Activated T-cell treated with anti-CD3 and anti-CD28 coated beads, Interleukin-2, amount 50 U/mL, for 48 hours (primary cell): ENCODE data around the gene PGAP6.
"Not testable (repeated sequence)": the region's sequence is repeated elsewhere in the genome, so short reads cannot be mapped to it uniquely, and the experiment has no call there.

Experiments
- DNase-seq, 2 experiments: peaks; one replicate each; pipeline ENCODE4 v3.0.0-alpha.2; 2020

The PGAP6 gene

DNA sequence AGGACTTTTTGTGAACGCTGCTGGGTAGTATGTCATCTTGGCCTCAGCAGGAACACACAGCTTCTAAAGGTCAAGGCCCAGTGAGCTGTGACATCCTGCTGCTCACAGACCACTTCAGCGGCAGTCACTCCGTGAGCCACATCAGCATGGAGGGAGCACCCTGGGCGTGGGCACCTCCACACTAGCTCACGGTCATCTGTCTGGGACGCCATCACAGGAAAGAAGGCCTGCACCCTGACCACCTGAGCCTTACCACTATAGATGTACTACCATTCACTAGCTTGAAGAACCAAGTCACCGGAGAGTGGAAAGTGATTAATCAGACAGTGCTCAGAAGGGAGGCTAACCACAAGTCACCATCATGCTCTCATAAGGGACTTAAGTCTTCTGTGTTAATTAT is 32.6 kb downstream of the PGAP6 start:
- no peak for DNase-seq

DNA sequence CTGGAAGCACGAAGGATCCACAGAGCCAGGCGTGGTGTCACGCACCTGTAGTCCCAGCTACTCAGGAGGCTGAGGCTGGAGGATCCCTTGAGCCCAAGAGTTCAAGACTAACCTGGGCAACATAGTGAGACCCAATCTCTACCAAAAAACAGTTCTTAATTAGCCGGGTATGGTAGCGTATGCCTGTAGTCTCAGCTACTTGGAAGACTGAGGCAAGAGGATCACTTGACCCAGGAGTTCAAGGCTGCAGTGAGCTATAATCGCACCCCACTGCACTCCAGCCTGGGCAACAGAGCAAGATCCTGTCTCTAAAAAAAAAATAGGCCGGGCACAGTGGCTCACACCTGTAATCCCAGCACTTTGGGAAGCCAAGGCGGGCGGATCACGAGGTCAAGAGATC is 33.3 kb downstream of the PGAP6 start:
- not testable (repeated sequence) for DNase-seq

DNA sequence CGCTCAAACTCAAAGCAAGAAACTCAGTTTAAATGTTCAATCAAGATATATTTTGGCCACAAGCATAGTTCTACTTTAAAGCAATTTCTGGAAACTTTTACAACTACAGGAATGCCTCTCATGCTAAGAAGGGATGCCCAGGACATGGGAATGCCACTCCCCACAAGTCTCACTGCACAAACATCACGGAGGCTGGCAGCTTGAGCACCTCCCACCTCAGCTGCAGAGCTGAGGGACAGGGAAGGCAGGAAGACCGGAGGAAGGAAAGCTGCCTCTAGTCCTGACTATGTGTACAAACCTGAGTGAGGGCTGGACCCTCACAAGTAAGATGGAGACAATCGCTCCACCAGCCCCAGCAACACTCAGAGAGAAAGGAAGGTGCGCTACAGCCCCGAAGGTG is 34.6 kb downstream of the PGAP6 start:
- no peak for DNase-seq

DNA sequence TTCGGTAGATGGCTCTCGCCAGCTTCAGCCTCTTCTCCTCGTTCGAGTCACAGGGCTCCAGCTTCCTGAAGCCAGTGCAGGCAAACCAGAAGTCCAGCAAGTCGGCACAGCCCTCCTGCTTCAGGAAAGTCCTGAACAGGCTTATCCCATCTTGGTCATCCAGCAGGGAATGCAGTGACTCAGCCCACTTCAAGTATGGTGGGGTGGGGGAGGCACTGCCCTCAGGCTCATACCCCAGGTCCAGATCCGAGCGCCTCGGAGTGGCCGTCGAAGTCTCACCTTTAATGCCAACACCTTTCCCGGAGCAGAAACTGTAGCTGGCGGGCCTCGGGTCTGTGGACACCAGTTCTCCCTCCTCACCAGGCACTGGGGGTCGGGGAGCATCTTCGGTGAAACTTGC is 35.2 kb downstream of the PGAP6 start:
- DNase-seq: no peak

DNA sequence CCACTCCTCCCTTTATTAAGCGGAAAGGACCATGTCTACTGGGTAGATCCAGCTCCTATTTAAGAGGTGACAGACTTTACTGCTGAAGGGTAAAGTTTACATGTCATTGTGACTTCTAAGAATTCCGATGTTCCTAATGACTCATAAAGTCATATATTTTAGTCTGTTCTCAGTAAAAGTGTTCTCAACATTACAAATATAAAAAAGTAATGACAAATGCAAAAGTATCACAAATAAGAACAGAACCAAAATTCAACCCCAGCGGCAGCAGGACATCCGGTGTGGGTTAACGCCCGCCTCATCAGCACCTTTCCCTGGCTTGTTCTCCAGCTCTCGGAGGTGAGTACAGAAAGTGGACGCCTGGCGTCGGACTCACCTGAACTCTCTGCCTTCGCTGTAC is 36.0 kb downstream of the PGAP6 start:
- DNase-seq: no peak

DNA sequence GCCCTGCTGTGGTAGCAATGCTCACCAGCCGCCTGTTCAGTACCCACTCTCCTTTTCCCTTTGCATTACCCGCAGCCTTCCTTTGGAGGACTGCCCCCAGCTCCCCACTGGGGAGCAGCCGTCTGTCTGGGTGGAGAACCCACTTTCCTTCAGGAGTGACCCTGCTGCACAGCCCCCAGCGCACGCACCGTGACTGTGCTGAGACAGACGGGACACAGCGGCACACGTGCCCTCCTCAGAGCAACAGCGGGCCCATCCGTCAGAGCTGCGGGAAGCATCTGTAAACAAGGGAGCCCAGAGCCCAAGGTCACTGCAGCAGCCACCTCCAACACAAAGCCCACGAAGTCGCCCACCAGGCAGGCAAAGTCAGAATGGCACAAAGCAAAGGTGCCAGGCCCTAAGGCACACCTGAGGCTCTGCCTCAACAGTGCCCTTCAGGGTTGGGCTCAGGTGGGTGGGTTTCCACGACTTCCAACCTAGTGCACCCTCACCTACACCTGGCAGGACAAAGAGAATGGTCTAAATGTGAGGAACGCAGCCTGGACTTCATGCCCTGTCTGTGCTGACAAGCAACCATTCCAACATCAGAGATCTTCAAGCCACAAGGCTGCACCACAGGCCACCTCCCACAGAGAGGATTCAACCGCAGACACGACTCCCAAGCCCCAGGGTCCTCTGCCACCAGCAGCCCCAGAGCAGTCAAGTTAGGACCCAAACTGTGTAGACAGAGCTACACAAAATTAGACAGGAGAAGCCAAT is 39.1 kb downstream of the PGAP6 start:
- DNase-seq: no peak

DNA sequence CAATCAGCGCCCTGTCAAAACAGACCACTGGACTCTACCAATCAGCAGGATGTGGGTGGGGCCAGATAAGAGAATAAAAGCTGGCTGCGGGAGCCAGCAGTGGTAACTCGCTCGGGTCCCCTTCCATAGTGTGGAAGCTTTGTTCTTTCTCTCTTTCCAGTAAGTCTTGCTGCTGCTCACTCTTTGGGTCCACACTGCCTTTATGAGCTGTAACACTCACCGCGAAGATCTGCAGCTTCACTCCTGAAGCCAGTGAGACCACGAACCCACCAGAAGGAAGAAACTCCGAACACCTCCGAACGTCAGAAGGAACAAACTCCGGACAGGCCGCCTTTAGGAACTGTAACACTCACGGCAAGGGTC is 39.8 kb downstream of the PGAP6 start:
- DNase-seq: not testable (repeated sequence)

DNA sequence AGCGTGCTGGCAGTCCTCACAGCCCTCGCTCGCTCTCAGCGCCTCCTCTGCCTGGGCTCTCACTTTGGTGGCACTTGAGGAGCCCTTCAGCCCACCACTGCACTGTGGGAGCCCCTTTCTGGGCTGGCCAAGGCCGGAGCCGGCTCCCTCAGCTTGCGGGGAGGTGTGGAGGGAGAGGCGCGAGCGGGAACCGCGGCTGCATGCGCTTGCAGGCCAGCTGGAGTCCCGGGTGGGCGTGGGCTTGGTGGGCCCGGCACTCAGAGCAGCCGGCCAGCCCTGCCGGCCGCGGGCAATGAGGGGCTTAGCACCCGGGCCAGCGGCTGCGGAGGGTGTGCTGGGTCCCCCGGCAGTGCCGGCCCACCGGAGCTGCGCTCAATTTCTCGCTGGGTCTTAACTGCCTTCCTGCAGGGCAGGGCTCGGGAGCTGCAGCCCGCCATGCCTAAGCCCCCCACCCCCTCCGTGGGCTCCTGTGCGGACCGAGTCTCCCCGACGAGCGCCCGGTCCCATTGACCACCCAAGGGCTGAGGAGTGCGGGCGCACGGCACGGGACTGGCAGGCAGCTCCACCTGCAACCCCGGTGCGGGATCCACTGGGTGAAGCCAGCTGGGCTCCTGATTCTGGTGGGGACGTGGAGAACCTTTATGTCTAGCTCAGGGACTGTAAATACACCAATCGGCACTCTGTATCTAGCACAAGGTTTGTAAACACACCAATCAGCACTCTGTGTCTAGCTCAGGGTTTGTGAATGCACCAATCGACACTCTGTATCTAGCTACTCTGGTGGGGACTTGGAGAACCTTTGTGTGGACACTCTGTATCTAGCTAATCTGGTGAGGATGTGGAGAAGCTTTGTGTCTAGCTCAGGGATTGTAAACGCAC is 40.4 kb downstream of the PGAP6 start:
- DNase-seq: not testable (repeated sequence)

DNA sequence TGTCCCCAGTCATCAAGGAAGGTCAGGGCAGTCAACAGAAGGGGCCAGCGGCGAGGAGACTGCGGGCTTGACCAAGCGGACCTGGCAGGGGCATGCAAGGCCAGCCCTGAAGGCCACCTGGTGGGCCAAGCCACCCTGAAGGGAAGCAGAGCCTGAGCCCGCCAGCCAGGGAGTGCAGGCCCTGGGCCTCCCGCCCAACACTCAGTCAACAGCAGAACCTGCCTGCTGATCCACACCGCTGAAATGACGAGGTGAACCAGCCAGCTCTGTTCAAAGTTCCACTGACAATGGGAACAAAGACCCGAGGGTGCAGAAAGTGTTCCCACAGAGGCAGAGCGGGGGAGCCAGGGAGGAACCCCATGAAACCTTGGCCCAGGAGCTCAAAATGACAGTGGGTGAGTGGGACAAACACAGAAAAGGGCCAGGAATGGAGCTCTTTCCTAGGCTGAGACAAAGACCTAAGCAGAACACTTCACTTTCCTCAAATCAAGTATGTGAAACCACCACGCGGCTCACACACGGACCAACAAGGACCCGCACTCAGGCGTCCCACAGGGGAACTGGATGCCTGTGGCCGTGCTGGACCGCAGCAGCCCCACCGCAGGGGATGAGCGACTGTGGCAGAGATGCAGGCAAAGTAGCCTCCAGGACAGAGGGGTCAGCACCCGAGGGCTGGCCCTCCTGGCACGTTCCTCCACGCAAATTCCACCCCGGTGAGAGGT is 41.2 kb downstream of the PGAP6 start:
- no peak for DNase-seq

DNA sequence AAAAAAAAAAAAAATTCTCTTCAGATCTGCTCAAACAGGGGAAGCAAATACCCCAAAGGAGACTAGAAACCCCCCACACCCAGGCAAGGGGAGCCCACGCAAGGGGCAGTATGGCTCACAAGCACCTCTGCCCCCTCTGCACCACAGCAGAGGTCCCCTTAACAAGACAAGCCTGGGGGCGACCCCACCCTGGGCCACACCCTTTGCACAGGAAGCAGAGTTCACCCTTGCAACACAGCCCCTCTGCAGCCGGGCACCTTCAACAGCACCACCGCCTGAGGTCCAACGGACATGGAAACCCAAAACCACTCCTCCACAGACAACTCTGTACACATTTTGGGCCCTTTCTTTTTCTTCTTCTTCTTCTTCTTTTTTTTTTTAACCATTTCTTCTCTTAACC is 42.1 kb downstream of the PGAP6 start:
- DNase-seq: no peak

DNA sequence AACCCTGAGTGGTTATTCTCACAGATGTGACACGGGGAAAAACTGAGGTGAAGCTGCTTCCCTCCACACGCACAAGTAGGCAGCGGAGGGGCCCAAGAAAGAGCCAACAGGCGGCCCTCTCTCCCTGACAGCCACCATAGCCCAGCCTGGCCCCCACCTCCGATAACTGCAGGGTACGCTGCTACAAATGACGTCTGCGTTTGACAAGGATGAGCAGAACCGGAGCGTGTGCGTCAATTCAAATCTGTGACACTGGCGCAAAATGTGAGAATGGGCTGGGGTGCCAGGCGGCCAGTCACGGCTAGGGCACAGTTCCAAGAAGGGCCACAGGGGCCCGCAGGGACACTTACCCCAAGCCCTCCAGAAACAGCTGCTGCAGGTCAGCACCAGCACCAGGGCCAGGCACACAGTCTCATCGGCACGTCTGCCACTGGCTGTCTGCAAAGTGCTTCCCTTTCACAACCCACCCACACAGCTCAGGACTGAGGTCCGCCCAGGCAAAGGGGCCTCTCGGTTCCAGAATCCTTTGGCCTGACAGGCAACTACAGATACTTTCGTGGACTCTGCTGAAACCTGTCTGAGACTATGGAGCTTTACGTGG is 43.7 kb downstream of the PGAP6 start:
- DNase-seq: no peak

DNA sequence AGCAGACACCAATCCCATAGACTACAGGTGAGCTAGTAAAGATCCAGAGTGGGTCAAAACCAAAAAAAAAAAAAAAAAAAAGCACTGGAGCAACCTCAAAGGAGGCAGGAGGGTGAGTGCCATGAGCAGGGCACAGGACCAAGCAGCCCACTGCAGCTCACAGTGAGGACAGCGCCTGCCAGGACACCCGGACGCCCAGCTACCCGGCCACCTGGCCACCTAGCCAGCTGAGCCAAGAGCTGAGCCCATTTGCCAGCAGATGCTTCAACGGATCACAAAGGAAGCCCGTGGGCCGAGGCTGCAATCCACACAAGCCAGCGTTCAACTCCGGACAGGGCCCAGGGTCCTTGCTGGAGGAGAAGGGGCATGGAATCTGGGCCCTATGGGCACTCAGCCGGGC is 44.3 kb downstream of the PGAP6 start:
- DNase-seq: no peak

DNA sequence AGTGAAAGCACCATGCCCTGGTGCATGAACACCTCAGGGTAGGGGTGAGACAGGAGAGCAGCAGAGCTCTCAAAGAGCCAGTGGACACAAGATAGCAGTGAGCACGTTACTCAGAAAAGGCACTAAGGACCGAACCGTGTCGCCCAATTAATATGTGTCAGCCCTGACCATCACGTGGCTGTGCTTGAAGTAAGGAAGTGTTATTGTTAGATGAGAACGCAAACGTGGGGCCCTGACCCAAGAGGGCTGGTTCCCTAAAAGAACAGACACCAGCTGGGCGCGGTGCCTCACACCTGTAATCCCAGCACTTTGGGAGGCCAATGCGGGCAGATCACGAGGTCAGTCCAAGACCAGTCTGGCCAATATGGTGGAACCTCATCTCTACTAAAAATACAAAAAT is 45.5 kb downstream of the PGAP6 start:
- no peak for DNase-seq

DNA sequence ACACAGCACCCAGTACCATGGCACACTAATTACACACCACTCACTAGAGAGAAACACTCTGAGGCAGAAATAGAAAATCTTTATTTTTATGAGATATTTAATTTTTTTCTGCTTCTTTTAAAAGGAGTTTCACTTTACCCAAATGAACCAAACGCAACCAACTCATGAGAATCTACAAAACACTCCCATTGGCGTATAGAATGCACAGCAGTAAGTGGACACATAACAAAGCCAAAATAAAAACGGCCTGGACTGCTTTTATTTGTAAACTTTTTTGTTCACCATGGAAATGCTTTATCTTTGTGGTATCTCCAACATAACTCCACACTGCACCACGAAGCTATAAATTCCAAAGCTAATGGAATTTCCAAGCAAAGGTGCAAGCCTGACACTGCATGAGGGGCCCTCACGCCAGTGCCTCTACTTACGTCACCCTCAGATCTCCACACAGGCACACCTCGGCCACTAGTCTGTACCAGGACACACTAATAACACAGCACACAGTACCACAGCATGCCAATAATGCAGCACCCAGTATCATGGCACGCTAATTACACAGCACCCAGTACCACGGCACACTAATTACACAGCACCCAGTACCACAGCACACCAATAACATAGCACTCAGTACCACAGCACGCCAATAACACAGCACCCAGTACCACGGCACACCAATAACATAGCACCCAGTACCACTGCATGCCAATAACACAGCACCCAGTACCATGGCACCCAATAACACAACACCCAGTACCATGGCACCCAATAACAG is 46.7 kb downstream of the PGAP6 start:
- DNase-seq: not testable (repeated sequence)

DNA sequence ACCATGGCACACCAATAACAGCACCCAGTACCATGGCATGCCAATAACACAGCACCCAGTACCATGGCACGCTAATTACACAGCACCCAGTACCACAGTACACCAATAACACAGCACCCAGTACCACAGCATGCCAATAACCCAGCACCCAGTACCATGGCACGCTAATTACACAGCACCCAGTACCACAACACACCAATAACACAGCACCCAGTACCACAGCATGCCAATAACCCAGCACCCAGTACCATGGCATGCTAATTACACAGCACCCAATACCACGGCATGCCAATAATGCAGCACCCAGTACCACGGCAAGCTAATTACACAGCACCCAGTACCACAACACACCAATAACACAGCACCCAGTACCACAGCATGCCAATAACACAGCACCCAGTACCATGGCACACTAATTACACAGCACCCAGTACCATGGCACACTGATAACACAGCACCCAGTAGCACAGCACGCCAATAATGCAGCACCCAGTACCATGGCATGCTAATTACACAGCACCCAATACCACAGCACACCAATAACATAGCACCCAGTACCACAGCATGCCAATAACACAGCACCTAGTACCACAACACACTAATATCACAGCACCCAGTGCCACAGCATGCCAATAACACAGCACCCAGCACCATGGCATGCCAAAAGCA is 47.5 kb downstream of the PGAP6 start:
- DNase-seq: not testable (repeated sequence)

DNA sequence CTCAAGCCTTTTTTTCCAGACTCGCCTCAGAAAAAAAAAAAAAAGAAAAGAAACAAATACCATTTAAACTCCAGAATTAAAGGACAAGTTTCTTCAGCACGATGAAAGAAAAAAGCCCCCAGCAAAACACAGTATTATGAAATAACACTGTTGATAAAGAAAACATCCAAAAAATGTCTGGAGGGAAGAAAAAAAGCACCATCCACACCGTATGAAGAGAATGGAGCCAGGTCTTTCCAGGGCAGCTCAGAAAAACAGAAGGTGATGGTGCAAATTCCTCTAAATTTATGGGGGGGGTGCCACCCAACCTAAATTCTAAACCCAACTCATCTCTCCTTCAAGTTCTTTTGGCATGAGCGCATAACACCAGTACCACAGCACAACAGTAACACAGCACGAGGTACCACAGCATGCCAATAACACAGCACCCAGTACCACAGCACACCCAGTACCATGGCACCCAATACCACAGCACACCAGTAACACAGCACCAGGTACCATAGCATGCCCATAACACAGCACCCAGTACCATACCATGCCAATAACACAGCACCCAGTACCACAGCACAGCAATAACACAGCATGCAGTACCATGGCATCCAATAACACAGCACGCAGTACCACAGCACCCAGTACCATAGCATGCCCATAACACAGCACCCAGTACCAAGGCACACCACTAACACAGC is 48.2 kb downstream of the PGAP6 start:
- DNase-seq: no peak

DNA sequence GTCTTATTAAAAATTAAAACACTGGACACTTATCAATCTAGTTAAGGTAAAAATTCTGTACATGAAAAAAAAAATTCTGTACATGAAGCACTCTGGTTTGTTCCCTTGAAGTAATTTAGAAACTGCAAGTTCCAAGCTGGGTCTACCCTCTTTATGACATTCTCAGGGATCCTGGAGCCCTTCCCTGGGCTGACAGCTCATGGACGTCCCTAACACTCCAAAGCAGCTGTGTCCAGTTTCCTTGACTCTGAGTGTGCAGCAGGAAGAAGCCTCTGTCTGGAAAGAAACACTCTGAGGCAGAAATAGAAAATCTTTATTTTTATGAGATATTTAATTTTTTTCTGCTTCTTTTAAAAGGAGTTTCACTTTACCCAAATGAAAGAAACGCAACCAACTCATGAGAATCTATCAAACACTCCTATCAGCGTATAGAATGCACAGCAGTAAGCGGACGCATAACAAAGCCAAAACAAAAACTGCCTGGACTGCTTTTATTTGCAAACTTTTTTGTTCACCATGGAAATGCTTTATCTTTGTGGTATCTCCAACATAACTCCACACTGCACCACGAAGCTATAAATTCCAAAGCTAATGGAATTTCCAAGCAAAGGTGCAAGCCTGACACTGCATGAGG is 50.5 kb downstream of the PGAP6 start:
- not testable (repeated sequence) for DNase-seq

DNA sequence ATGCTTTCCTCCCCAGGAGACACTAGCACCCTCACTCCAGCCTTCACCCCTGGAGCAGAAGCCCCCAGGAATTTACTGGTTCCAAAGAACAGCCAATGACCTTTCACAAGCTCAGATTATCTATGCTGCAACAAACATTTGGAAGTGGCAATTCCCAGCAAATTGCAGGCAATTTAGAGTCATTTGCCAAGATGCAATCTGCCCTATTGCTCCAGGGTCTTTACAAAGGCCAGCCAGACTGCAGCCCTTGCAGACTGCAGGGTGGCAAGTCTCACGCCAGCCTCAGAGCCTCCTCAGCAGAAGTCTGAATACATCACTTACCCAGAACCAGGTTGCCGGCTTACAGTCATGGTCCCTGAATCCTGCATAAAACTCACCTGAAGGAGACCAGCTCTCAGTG is 51.0 kb downstream of the PGAP6 start:
- DNase-seq: no peak

DNA sequence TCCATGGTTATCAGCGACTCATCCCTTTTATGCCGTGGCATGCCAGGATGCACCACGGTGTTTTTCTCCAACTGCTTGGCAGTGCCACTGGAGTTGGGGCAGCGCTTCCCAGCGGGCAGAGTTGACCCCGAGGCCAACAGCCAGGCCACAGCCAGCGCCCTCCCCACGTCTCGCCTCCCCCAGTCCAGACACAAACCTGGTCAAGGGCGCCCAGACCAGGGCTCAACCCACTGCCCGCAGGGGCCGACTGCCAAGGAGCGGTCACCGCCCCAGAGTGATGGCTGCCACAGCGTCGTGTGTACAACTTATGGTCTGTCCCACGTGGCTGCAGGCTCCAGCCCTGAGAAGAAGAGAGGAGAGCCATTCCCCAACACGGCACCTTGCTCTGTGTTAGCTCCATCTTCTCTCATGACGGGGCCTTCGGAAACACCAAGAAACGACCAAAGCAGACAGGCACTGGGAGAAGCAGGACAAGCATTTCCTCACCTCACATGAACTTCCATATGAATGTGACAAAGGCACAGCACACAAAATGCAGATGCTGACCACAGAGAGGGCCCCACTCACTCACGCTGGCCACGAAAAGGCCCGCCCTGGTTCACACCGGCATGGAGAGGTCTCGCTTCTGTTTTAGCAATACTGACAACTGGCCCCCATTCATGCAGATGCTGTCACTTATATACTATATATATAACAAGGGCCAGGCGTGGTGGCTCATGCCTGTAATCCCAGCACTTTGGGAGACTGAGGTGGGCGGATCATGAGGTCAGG is 56.2 kb downstream of the PGAP6 start:
- no peak for DNase-seq
